Neutrophil (primary cell): ENCODE measurements around the gene OSTN.

Source experiments
- H3K27ac ChIP-seq: fragments of 200-600 bp; sonication (generic); 2 replicates; pipeline ENCODE4 v1.5.1; 2016; ENCODE audit warnings: mild to moderate bottlenecking, moderate library complexity
- H3K27me3 ChIP-seq: fragments of 200-600 bp; sonication (generic); 2 replicates; pipeline ENCODE4 v1.6.0; 2016; ENCODE audit warnings: mild to moderate bottlenecking
- H3K36me3 ChIP-seq: fragments of 200-600 bp; sonication (generic); 2 replicates; pipeline ENCODE4 v1.5.1; 2017
- H3K4me1 ChIP-seq, 2 experiments: fragments of 200-600 bp in 1 of 2; sonication (generic) in 1 of 2; 1 replicate in 1 of 2; 2 replicates in 1 of 2; pipeline versions ENCODE4 v1.5.1 to v1.6.1; 2013 to 2016; ENCODE audit warnings: low read depth in 1 of 2, low read length in 1 of 2, mild to moderate bottlenecking in 1 of 2, moderate library complexity in 1 of 2; ENCODE audit not compliant: control insufficient read depth in 1 of 2, insufficient read depth in 1 of 2
- H3K4me3 ChIP-seq, 2 experiments: fragments of 200-600 bp in 1 of 2; sonication (generic) in 1 of 2; 1 replicate in 1 of 2; 2 replicates in 1 of 2; pipeline ENCODE4 v1.5.1; 2013 to 2016; ENCODE audit warnings: low read depth in 1 of 2, low read length in 1 of 2, mild to moderate bottlenecking in 1 of 2, moderate library complexity in 1 of 2
- H3K9me3 ChIP-seq: fragments of 200-600 bp; sonication (generic); 2 replicates; pipeline ENCODE4 v1.5.1; 2016
- CTCF ChIP-seq: fragments of 200-600 bp; sonication (generic); IDR thresholded peaks from 2 replicates; pipeline ENCODE4 v1.5.1; 2016; ENCODE audit warnings: antibody characterized with exemption

The OSTN gene

GRCh38 chr3:191306428-191306827 is 107.4 kb downstream of the OSTN start:
- TF ChIP-seq CTCF = no peak
- no peaks in the 10 kb centered on the region for H3K27me3 ChIP-seq
- H3K4me3 ChIP-seq = no peak overlapping the region
- no peaks in the 10 kb centered on the region for H3K36me3 ChIP-seq
- no peaks in the 10 kb centered on the region for H3K4me1 ChIP-seq
- no peak overlapping the region for H3K27ac ChIP-seq
- no peaks in the 10 kb centered on the region for H3K9me3 ChIP-seq

GRCh38 chr3:191307341-191307740 is 108.3 kb downstream of the OSTN start:
- Histone ChIP-seq H3K36me3 (no peaks in the 10 kb centered on the region), H3K9me3 (no peaks in the 10 kb centered on the region), H3K27ac (no peak overlapping the region), H3K4me1 (no peaks in the 10 kb centered on the region), H3K4me3 (no peak overlapping the region), H3K27me3 (no peaks in the 10 kb centered on the region)
- TF ChIP-seq CTCF = no peak

GRCh38 chr3:191313296-191313695 is 114.3 kb downstream of the OSTN start:
- no peak overlapping the region for H3K4me3 ChIP-seq
- H3K9me3 ChIP-seq = no peaks in the 10 kb centered on the region
- TF ChIP-seq CTCF = no peak
- no peaks in the 10 kb centered on the region for H3K27me3 ChIP-seq
- H3K36me3 ChIP-seq = no peaks in the 10 kb centered on the region
- no peak overlapping the region for H3K27ac ChIP-seq
- H3K4me1 ChIP-seq = no peaks in the 10 kb centered on the region

- no peaks in the 10 kb centered on the region for H3K36me3 ChIP-seq
Observed at GRCh38 chr3:191314109-191314728, 115.2 kb downstream of the OSTN start.

More at GRCh38 chr3:191314109-191314728, 115.2 kb downstream of the OSTN start:
- H3K9me3 ChIP-seq = no peaks in the 10 kb centered on the region
- TF ChIP-seq CTCF = no peak
- H3K4me3 ChIP-seq = no peak overlapping the region
- no peaks in the 10 kb centered on the region for H3K27me3 ChIP-seq
- no peaks in the 10 kb centered on the region for H3K4me1 ChIP-seq
- H3K27ac ChIP-seq = no peak overlapping the region
